Measurements from ENCODE around the gene NXPH4.

The NXPH4 gene

GRCh38 chr12:57216014-57216911, at the start of gene NXPH4:
Gene NXPH4 (plus strand): TSS chr12:57216794. CDS start chr12:57216970, 176 bp downstream.
- in situ Hi-C loops (cut with MboI; ENCODE audit: low sequenced_read_pairs), result no loop called here

DNA sequence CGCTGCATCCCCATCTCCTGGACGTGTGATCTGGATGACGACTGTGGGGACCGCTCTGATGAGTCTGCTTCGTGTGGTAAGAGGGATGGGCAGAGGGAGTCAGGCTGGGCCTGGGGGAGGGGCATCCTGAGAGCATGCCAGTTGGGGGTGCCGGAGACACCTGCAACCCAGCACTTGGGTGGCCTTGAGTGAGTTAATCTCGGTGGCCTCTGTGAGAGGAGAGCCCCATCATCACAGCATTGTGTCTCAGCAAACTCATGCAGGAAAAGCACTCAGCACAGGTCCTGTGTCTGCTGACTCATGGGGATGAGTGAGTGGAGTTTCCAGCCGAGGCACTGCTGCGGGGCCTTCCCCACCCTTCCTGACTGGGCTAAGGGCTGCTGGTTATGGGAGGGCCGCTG, 49.6 kb upstream of the NXPH4 start:
- in situ Hi-C loops (cut with MboI; ENCODE audit: low sequenced_read_pairs), result no loop called here

- in situ Hi-C loops (cut with MboI; ENCODE audit: low sequenced_read_pairs), result no loop called here
Measured at GRCh38 chr12:57168058-57168457, 48.5 kb upstream of the NXPH4 start.

- in situ Hi-C loops (cut with MboI; ENCODE audit: low sequenced_read_pairs), result no loop called here
Measured at GRCh38 chr12:57169046-57169795, 47.4 kb upstream of the NXPH4 start.

DNA sequence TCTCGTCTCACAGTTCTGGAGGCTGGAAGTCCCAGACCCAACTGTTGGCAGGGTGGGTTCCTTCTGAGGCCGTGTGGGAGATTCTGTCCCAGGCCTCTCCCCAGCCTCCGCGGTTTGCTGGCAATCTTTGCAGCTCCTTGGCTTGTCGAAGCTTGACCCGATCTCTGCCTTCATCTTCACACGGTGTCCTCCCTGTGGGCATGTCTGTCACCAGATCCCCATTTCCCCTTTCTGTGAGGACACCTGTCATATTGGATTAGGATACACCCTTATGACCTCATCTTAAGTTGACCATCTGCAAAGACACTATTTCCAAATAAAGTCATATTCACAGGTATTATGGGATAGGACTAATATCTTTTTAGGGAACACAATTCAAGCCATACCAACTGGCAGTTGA, 46.6 kb upstream of the NXPH4 start:
- in situ Hi-C loops (cut with MboI; ENCODE audit: low sequenced_read_pairs), result no loop called here

DNA sequence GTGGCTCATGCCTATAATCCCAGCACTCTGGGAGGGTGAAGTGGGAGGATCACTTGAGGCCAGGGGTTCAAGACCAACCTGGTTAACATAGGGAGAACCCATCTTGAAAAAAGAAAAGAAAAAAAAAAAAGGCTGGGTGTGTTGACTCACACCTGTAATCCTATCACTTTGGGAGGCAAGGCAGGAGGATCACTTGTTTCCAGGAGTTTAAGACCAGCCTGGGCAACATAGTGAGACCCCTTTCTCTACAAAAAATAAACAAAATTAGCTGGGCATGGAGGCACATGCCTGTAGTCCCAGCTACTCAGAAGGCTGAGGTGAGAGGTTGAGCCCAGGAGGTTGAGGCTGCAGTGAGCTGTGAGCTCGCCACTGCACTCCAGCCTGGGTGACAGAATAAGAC, 46.2 kb upstream of the NXPH4 start:
- in situ Hi-C loops (cut with MboI; ENCODE audit: low sequenced_read_pairs), result no loop called here

GRCh38 chr12:57170927-57171326, 45.7 kb upstream of the NXPH4 start:
- in situ Hi-C loops (cut with MboI; ENCODE audit: low sequenced_read_pairs), result no loop called here

DNA sequence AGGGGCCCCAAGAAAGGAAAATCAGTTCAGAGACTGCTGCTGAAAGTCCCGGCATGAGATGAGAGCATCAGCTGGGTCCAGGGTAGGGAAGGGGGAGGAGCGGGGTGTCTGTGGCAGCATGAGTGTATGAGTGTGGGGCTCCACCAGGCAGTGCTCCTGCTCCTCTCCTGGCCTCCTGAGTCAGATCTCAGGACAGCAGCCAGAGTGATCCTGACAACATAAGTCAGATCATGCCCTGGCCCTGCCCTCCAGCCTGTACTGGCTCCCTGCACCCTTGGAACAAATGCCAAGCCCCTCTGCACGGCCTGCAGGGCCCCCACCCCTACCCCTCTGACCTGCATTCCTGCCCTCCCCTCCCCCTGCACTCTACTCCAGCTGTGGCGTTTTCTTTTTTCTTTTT, 44.9 kb upstream of the NXPH4 start:
- in situ Hi-C loops (cut with MboI; ENCODE audit: low sequenced_read_pairs), result no loop called here

DNA sequence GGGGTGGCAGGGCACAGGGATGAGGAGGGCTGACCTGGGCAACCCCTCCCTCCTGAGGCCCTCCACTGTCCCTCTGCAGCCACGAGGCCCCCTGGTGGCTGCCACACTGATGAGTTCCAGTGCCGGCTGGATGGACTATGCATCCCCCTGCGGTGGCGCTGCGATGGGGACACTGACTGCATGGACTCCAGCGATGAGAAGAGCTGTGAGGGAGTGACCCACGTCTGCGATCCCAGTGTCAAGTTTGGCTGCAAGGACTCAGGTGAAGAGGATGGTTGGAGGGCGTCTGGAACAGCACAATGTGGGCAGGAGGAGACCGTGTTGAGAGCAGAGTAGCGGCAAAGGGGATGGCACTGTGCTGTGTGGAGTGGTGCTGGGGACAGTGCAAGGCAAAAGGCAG, 43.5 kb upstream of the NXPH4 start:
- in situ Hi-C loops (cut with MboI; ENCODE audit: low sequenced_read_pairs), result no loop called here

GRCh38 chr12:57173683-57174082, 42.9 kb upstream of the NXPH4 start:
- in situ Hi-C loops (cut with MboI; ENCODE audit: low sequenced_read_pairs), result no loop called here

DNA sequence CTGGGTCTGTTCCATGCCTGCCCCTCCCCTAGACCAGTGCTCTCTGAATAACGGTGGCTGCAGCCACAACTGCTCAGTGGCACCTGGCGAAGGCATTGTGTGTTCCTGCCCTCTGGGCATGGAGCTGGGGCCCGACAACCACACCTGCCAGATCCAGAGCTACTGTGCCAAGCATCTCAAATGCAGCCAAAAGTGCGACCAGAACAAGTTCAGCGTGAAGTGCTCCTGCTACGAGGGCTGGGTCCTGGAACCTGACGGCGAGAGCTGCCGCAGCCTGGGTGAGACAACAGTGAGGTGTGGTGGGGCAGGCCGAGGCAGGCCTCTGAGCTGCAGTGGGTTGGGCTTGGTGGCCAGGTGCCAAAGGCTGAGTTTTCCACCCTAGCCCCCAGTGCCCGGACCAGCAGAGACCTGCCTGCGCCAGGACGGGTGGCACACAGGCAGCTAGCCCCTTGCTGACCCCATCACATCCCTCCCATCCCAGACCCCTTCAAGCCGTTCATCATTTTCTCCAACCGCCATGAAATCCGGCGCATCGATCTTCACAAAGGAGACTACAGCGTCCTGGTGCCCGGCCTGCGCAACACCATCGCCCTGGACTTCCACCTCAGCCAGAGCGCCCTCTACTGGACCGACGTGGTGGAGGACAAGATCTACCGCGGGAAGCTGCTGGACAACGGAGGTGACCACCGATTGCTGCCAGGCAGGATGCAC, 41.0 kb upstream of the NXPH4 start:
- in situ Hi-C loops (cut with MboI; ENCODE audit: low sequenced_read_pairs), result loop anchor here (5.0 kb wide), 1 partner anchor 53 kb away; no protein-coding TSS in a partner anchor

DNA sequence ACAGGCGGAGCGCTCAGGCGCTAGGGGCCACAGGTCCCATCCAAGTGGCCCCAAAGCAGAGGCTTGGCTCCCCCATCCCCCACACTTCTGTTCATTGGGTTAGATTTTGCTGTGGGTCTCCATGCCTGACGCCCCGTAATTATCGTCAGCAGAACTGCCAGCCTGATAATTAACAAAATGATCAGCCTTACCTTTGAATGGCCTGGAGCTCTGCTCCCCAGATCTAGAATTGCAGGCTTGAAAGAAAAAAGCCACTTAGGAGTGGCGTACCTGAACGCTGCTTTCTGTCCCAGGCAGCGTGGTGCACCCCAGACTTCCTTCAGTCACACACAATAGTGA, 40.5 kb upstream of the NXPH4 start:
- in situ Hi-C loops (cut with MboI; ENCODE audit: low sequenced_read_pairs), result loop anchor here (5.0 kb wide), 1 partner anchor 54 kb away; no protein-coding TSS in a partner anchor

- in situ Hi-C loops (cut with MboI; ENCODE audit: low sequenced_read_pairs), result loop anchor here (5.0 kb wide), 1 partner anchor 55 kb away; no protein-coding TSS in a partner anchor
Measured at GRCh38 chr12:57176846-57177245, 39.7 kb upstream of the NXPH4 start.

DNA sequence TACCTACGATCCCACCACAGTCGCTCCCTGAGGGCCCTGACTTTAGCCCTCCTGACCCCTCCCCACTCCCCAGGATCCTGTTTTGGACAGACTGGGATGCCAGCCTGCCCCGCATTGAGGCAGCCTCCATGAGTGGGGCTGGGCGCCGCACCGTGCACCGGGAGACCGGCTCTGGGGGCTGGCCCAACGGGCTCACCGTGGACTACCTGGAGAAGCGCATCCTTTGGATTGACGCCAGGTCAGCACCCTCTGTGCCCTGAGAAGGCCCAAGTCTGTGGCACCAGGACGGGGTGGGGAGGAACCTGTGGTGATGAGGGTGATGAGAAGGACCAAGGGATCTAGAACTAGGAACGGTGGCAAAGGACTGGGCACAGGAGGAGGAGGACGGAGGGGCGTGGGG, 39.2 kb upstream of the NXPH4 start:
- in situ Hi-C loops (cut with MboI; ENCODE audit: low sequenced_read_pairs), result loop anchor here (5.0 kb wide), 1 partner anchor 55 kb away; no protein-coding TSS in a partner anchor

- in situ Hi-C loops (cut with MboI; ENCODE audit: low sequenced_read_pairs), result loop anchor here (5.0 kb wide), 1 partner anchor 56 kb away; no protein-coding TSS in a partner anchor
Measured at GRCh38 chr12:57178213-57178612, 38.4 kb upstream of the NXPH4 start.

DNA sequence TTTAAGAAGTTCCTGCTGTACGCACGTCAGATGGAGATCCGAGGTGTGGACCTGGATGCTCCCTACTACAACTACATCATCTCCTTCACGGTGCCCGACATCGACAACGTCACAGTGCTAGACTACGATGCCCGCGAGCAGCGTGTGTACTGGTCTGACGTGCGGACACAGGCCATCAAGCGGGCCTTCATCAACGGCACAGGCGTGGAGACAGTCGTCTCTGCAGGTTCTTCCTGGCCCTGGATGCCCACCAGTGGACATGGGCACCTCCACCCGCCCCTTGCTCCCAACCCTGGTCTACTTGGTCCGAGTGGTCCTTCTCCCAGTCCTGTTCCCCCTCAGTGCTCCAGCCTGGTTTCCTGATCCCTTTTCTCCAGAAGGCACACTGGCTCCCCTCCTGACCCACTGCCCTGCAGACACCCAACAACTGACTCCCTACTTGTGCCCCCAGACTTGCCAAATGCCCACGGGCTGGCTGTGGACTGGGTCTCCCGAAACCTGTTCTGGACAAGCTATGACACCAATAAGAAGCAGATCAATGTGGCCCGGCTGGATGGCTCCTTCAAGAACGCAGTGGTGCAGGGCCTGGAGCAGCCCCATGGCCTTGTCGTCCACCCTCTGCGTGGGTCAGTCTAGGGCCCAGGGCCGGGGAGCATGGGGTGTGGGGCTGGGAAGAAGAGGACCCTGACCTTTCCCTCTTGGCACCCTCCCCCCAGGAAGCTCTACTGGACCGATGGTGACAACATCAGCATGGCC, 37.1 kb upstream of the NXPH4 start:
- in situ Hi-C loops (cut with MboI; ENCODE audit: low sequenced_read_pairs), result loop anchor here (5.0 kb wide), 1 partner anchor 57 kb away; no protein-coding TSS in a partner anchor

DNA sequence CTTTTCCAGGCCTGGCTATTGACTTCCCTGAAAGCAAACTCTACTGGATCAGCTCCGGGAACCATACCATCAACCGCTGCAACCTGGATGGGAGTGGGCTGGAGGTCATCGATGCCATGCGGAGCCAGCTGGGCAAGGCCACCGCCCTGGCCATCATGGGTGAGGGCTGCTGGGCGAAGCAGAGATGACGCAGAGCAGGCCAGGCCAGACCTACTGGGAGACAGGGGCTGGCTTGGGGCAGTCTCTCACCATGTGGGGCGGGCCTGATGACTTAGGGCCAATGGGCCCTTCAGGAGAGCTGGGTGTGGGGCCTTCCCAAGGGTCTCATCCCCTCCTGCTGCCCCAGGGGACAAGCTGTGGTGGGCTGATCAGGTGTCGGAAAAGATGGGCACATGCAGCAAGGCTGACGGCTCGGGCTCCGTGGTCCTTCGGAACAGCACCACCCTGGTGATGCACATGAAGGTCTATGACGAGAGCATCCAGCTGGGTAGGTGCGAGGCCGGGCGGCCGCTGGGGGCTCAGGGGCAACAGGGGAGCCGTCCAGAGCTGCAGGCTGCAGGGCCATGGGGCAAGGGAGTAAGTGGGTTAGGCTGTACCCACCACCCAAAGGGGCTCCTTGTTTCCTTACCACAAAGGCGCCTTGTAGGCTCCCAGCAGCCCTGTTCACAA, 36.1 kb upstream of the NXPH4 start:
- in situ Hi-C loops (cut with MboI; ENCODE audit: low sequenced_read_pairs), result no loop called here

- in situ Hi-C loops (cut with MboI; ENCODE audit: low sequenced_read_pairs), result no loop called here
Measured at GRCh38 chr12:57181072-57181471, 35.5 kb upstream of the NXPH4 start.

GRCh38 chr12:57181561-57182155, 34.9 kb upstream of the NXPH4 start:
- in situ Hi-C loops (cut with MboI; ENCODE audit: low sequenced_read_pairs), result no loop called here

All from HL-60/S4 treated with retinoic acid at 250 ng/mL for 4 days and 3 days (cell line).